ENCODE data around the gene ARPIN.

DNA sequence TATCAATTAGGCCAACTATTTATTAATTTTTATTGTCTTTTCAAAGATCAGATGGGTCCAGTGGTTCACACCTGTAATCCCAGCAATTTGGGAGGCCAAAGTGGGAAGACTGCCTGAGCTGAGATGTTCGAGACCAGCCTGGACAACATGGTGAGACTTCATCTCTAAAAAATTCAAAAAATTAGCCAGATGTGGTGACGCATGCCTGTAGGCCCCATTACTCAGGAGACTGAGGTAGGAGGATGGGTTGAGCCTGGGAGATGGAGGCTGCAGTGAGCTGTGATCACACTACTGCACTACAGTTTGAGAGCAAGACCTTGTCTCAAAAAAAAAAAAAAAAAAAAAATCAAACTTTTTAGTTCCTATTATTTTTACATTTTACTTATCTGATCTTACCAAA is 27.1 kb downstream of the ARPIN start:
- TF ChIP-seq, protein P1, sequence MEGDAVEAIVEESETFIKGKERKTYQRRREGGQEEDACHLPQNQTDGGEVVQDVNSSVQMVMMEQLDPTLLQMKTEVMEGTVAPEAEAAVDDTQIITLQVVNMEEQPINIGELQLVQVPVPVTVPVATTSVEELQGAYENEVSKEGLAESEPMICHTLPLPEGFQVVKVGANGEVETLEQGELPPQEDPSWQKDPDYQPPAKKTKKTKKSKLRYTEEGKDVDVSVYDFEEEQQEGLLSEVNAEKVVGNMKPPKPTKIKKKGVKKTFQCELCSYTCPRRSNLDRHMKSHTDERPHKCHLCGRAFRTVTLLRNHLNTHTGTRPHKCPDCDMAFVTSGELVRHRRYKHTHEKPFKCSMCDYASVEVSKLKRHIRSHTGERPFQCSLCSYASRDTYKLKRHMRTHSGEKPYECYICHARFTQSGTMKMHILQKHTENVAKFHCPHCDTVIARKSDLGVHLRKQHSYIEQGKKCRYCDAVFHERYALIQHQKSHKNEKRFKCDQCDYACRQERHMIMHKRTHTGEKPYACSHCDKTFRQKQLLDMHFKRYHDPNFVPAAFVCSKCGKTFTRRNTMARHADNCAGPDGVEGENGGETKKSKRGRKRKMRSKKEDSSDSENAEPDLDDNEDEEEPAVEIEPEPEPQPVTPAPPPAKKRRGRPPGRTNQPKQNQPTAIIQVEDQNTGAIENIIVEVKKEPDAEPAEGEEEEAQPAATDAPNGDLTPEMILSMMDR (IDR thresholded peaks at IDR 0.05; ENCODE audit: insufficient read depth, low read length), result no peak
- TF ChIP-seq, protein P2, sequence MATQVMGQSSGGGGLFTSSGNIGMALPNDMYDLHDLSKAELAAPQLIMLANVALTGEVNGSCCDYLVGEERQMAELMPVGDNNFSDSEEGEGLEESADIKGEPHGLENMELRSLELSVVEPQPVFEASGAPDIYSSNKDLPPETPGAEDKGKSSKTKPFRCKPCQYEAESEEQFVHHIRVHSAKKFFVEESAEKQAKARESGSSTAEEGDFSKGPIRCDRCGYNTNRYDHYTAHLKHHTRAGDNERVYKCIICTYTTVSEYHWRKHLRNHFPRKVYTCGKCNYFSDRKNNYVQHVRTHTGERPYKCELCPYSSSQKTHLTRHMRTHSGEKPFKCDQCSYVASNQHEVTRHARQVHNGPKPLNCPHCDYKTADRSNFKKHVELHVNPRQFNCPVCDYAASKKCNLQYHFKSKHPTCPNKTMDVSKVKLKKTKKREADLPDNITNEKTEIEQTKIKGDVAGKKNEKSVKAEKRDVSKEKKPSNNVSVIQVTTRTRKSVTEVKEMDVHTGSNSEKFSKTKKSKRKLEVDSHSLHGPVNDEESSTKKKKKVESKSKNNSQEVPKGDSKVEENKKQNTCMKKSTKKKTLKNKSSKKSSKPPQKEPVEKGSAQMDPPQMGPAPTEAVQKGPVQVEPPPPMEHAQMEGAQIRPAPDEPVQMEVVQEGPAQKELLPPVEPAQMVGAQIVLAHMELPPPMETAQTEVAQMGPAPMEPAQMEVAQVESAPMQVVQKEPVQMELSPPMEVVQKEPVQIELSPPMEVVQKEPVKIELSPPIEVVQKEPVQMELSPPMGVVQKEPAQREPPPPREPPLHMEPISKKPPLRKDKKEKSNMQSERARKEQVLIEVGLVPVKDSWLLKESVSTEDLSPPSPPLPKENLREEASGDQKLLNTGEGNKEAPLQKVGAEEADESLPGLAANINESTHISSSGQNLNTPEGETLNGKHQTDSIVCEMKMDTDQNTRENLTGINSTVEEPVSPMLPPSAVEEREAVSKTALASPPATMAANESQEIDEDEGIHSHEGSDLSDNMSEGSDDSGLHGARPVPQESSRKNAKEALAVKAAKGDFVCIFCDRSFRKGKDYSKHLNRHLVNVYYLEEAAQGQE (IDR thresholded peaks at IDR 0.05; ENCODE audit: insufficient replicate concordance, low read depth), result no peak
- no peak for TF ChIP-seq GABPA (IDR thresholded peaks at IDR 0.05; ENCODE audit: low read depth)
